GM18502 (cell line): ENCODE data around the gene NTSR1.

Experiments used
- ATAC-seq: cut with Tn5 transposase; IDR thresholded peaks from one replicate; pipeline ENCODE4 v1.9.1; 2021; ENCODE audit warnings: mild to moderate bottlenecking; ENCODE audit not compliant: unreplicated experiment, poor library complexity

Gene NTSR1

DNA sequence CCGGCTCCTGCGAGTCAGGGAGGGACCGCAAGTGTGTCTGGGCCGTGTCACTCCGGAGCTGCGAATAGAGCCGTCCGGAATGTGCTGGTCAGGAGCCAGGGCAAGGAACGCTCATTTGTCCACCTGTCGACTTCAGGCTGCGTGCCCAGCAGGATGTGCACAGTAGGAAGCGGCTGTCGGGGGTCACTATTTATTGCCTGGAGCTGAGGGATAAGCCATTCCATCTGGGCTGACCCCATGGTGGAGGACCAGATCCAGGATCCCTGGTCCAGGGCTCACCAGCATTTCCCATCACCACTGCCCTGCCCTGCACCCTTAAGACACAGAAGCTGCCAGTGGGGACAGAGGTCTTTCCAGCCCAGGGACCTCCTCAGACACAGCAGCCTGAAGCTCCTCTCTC lies 14.7 kb downstream of the NTSR1 start:
- no peak for ATAC-seq

DNA sequence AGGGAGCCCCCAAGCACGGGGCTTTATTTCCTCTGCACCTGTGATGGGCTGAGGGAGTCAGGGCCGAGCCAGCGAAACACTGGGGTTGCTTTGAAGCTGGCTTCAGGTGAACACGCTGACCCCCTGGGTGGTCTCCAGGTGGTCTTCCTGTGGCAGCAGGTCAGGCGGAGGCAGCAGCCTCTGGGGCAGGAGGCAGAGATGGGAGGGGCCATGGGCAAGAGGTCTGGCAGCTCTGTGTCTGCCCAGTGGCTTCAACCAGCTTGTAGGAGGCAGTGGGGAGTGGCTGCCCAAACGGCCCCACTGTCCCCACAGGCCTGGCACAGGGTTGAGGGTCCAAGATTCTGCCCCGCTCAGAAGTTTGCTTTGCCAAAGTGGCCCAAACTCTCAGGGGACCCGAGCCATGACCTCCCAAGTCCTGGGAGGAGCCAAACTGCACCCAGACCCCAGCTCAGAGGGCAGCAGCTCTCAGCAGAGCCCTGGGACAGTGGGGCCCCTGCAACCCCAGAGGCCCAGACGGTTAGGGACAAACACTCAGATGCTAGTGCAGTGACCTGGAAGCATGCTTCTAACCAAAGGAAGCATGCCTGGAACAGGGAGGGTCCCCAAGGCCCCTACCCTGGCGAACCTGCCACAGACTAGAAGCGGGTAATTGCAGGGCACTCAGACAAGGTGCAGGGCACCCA lies 15.3 kb downstream of the NTSR1 start:
- no peak for ATAC-seq

DNA sequence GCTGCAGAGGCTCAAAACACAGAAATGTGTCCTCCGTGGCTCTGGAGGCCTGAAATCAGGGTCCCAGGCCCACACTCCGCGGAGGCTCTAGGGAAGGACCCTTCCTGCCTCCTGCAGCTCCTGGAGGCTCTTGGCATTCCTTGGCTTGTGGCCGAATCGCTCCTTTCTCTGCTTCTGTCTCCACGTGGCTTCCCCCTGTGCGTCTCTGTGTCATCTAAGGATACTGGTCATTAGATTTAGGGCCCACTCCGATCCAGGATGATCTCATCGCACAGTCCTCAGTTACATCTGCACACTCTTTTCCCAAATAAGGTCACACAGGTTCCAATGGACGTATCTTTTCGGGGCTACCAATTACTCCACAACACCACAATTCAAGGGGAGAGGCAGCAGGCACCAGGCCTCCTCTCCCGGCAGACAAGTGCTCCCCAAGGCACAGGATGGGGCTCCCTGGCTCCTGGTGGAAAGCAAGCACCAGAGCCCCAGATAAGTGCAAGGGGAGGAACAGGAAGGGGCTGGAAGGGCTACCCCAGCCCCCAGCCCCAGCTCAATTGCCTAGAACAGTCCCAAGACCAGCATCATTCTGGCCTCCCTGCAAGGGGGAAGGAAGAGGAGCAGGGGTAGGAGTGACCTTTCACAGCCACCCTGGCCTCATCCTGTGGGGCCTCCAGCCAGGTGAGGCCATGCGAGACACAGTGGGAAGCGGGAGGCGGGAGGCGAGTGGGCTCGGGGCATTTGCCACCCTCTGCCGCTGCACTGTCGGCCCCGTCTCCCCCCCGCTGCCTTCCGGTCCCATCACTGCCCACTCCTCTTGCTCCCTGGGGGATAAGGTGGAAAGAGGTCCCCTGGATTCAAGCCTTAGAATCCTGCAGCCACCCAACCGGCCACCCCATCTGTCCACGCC lies 16.3 kb downstream of the NTSR1 start:
- ATAC-seq: no peak

DNA sequence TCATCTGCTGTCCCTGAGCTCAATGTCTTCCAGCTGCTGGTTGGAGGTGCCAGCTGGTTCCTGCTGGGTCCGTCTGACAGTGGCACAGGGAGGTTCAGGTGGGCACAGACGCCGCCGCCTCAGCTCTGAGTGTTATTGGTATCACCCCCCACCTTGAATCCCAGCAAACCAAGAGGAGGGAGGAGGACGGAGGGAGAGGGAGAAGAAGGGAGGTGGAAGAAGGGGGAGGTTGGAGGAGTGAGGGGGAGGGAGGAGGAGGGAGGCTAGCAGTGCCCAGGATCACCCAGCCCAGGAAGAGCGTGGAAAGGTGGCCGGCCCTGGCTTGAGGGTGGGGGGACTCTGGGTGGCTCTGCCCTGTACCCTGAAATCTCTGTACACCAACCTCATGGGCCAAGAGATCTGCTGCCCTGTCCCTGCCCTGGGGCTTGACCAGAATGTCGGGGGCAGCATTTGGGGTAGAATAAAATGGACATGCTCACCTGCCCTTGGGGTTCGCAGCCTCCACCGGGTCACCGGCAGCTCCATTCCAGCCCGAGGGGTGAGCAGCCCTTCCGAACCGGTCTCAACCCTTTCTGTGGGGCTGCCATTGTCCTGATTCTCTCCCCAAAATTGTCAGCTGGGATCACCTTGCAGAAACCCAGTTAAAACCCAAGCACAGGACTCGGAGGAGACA lies 17.1 kb downstream of the NTSR1 start:
- no peak for ATAC-seq

DNA sequence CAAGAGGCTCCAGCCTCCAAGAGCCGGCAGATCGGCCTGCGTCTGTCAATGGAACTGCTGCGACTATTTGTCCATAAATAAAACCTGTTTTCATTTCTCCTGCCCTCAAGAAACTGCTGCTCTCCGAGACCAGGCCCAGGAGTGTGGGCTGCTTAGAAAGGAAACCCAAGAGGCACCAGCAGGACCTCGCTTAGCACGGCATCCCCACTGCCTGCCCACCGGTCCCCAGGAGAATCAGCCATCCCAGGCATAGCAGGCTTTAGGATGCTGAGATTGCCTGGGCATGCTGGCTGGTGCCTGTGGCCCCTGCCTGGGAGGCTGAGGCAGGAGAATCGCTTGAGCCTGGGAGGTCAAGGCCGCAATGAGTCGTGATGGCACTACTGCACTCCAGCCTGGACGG lies 17.6 kb downstream of the NTSR1 start:
- ATAC-seq: no peak

DNA sequence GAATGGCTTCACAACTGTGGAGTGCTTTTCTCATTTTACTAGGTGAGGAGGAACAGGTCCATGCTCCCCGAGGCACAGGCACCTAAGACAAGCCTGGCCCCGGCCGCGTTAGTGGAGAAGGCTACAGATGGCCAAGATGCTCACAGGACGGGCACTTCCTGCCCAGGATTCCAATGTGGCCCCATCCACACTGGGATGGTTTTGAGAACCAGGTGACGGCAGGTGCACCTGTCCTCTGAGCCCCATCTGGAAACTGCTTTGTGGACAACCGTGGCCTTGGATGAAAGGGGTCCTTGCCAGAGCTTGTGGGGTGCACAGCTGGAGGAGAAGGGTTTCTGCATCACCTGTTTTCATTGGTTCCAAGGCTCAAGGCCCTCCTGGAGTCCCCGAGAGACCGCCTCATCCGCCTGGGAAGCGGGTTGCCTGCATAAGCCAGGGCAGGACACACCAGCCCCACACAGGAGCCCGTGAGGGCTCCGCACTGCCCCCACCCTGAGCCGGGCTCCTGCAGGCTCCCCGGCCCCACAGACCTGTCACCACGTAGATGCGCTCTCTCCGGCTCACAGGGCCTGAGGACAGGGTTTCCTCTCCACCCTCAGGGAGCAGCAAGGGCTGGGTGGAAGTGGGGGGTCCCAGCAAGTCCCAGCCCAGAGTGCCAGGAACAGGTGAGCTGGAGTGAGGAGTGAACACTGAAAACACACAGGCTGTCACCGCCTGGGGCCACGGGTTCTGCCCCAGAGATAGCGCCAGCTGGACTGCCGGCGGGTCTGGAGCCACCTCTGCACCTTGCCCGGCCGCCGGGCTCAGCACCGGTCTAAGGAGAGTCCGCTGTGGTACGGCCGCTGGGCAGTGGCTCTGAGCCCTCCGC lies 18.3 kb downstream of the NTSR1 start:
- ATAC-seq: no peak

GRCh38 chr20:62727584-62728027 lies 19.0 kb downstream of the NTSR1 start:
- ATAC-seq: no peak

DNA sequence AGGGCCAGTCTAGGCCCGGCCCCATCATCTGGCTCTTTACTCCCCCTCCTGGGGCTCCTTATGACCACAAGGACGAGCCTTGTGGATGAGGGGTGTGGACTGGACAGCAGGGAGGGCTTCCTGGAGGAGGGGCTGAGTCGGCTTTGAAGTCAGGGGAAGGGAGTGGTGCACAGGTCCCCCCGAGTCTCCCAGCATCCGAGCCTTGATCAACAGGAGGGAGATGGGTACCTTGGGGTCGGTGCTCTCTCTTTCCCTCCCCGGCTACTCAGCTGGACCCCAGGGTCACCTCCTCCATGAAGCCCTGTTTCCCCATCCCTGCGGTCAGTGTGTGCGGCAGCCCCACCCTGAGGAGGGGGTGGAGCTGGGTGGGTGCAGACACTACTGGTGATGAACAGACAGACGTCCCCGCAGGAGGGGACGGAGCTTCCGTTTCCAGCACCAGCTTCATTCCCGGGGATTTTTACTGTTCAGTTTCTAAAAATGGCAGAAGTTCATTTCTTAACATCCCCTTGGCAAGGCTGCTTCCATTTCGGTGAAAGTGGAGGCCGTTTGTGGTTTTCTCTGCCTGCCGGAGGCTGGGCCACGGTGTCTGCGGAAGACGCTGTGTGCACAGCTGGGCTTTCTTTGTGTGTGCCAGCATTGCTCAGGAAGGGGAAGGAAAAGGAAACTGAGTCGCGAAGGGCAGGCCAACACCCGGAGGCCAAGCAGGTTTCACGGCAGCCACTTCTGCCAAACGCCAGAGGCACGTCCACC lies 19.6 kb downstream of the NTSR1 start:
- ATAC-seq: no peak

DNA sequence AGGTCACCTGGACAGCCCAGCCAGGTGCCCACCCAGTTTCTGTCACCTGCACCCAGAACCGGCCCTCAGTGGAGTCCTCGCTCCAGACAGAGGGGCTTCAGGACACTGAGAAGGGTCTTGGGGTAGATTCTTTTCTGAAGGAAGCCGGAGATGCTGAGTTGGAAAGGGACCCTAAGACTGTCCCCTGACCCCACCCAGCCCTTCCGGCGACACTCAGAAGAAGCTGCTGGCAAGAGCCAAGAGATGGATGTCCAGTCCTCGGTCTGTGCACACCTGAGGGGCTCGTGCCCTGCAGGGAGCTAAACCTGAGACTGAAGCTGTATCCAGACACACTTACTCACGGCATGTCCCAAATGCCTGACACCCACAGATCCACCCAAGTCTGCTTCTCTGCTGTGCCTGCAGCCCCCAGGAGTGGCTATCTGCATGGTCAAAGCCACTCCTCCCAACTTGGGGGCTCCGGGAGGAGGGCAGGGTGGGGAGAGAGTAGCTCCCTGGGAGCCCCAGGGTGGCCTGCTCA lies 20.2 kb downstream of the NTSR1 start:
- no peak for ATAC-seq

DNA sequence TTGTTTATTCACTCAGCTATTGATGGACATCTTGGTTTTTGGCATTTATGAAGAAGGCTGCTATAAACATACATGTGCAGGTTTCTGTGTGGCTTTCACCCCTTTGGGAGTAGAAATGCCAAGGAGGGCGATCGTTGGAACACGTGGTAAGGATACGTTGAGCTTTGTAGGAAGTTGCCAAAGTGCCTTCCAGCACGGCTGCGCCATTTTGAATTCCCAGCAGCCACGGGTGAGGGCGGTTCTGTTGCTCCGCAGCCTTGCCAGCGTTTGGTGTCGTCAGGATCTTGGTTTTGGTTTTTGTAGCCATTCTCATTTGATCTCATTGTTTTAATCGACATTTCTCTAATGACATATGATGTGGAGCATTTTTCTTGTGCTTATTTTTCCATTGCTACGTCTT lies 21.8 kb downstream of the NTSR1 start:
- no peak for ATAC-seq

GRCh38 chr20:62732031-62732760 lies 23.6 kb downstream of the NTSR1 start:
- ATAC-seq: no peak

GRCh38 chr20:62732842-62733525 lies 24.3 kb downstream of the NTSR1 start:
- ATAC-seq: no peak

DNA sequence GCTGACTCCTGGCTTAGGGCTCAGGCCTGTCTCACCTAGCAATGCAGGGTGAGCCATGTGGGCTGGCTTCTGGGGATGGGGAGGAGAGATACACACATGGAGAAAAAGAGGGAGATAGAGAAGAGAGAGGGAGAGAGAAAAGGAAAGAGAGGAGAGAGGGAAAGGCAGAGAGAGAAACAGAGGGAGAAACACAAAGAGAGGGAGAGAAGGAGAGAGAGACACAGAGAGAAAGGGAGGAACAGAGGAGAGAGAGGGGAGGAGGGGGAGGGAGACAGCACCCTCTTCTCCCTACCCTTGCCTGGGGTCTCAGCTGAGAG lies 24.8 kb downstream of the NTSR1 start:
- no peak for ATAC-seq

GRCh38 chr20:62733891-62734290 lies 25.3 kb downstream of the NTSR1 start:
- ATAC-seq: no peak

DNA sequence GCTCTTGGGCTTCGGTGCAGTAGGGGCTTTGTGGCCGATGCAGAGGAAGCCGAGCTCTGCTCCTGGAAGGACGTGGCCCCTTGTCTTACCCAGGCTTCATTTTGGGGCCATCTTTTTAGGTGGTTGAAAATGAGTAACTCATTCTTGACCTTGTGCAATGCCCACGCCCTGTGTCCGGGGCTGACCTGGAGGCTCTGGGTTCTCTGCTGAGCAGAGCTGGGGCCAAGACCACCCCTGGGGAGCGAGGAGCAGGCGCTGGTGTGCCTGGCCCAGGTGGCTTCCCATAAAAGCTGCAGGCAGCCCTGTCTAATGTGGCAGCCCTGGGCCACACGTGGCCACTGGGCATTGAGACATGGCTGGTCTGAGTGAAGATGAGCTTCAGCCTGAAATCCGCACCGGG lies 25.7 kb downstream of the NTSR1 start:
- ATAC-seq: no peak

DNA sequence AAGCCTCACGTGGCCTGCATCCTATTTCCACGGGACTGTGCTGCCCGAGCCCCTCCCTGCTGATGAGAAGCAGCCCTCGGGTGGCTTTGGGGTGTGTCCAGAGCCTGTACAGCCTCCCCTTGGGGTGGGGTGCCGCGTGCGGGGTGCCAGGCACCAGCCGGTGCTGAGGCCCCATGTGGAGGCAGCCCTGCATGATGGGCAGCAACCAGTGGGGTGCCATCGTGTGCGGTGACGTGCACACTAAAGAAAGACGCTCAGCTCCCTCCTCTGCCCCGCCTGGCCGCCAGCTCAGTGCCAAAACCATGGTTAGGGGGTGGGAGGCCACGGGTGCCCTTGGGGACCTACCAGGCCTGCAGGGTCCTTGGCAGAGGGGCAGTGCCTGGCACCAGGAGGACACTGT lies 26.2 kb downstream of the NTSR1 start:
- no peak for ATAC-seq

- ATAC-seq: no peak
Observed at GRCh38 chr20:62735331-62735821, 26.7 kb downstream of the NTSR1 start.

GRCh38 chr20:62736026-62736406 lies 27.4 kb downstream of the NTSR1 start:
- ATAC-seq: no peak
